Neural progenitor cell (in vitro differentiated cells): ENCODE data around the gene KIF26B.

Experiments used
- CTCF ChIP-seq: fragments of 200-600 bp; sonication (generic); IDR thresholded peaks from 2 replicates; pipeline ENCODE4 v1.5.1; 2017; ENCODE audit warnings: antibody characterized with exemption, mild to moderate bottlenecking
- EZH2 ChIP-seq: fragments of 200-600 bp; sonication (generic); IDR thresholded peaks from 2 replicates; pipeline ENCODE4 v1.6.1; 2017; ENCODE audit warnings: antibody characterized with exemption, mild to moderate bottlenecking, moderate library complexity
- EZH2phosphoT487 ChIP-seq: fragments of 200-600 bp; sonication (generic); IDR thresholded peaks from 2 replicates; pipeline ENCODE4 v1.6.1; 2017; ENCODE audit warnings: antibody characterized with exemption

DNA sequence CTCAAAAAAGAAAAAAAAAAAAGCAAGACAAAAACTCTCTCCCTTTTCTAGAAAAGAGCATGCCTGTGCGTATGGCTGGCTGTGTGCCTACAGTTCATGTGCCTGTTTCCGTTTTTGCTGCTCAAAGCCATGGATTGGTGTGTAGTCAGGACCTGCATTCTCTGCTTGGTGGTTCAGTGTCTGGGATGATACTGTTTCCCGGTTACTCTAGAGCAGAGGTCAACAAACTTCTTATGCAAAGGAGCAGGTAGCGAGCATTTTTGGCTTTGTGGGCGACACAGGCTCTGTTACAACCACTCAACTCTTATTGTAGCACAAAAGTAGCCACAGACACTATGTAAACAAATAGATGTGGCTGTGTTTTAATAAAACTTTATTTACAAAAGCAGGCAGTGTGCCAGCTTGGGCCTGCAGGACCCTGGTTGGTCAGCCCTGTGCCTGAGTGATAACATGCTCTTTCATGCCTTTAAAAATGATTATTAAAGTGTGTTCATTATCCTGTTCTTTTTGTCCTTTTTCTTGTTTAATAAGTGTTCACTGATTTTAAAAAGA is 524.2 kb downstream of the KIF26B start:
- TF ChIP-seq CTCF = no peak
- TF ChIP-seq EZH2 = no peak
- no peak for TF ChIP-seq EZH2phosphoT487
